GM21360 (cell line): Measurements from ENCODE around the gene FRMPD4.
"Not testable (repeated sequence)": the region's sequence is repeated elsewhere in the genome, so short reads cannot be mapped to it uniquely, and the experiment has no call there.

Experiments
- ATAC-seq: cut with Tn5 transposase; IDR thresholded peaks from one replicate; pipeline ENCODE4 v1.9.1; 2021; ENCODE audit warnings: mild to moderate bottlenecking, moderate library complexity; ENCODE audit not compliant: unreplicated experiment

Gene FRMPD4

DNA sequence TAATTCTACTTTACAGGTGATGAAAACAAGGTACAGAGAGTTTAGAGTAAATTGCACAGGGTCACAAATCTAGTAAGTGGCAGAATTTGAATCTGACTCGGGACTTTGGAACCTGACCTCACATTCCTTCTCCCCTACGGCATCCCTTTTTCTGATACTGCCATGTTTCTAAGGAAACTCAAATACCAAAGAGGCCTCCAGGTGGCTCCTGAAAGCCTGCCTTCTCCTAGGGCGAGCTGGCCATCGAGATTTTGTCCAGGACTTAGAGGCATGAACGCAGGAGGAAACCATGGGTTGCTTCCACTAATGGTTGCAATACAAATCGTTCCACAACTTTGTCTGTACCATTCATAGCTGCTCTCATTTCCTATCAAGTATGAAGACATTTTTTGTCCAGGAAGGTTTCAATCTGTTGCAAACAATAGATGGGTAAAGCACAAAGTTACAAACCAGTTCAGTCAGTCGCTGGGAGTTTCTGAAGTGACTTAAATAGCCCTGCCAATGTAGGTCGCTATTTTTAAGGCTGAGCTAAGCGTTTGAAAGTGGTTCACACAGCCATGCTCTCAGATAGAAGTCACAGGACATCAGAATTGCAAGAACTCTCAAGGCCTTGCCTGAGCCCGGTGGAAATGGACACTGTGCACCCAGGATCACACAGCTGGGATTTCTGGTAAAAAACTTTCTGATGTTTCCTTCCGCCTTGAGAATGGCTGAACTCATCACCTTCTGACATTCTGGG is 356.3 kb downstream of the FRMPD4 start:
- no peak for ATAC-seq

DNA sequence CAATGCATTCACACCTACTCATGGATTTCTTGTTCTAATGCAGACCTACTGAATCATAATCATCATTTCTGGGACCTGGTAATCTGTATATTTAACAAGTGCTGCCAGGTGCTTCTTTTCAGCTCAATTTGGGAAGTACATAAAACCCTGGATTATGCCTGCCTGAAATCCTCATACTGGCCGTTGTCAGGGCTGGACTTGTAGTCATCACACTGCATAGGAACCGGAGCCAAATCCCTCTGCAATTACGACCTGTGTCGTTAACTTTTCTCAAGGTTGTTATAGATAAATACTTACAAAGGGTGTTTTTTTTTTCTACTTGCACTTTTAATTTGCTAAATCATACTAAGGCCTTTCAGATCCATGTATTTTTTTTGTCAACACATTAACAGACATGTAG is 358.1 kb downstream of the FRMPD4 start:
- no peak for ATAC-seq

DNA sequence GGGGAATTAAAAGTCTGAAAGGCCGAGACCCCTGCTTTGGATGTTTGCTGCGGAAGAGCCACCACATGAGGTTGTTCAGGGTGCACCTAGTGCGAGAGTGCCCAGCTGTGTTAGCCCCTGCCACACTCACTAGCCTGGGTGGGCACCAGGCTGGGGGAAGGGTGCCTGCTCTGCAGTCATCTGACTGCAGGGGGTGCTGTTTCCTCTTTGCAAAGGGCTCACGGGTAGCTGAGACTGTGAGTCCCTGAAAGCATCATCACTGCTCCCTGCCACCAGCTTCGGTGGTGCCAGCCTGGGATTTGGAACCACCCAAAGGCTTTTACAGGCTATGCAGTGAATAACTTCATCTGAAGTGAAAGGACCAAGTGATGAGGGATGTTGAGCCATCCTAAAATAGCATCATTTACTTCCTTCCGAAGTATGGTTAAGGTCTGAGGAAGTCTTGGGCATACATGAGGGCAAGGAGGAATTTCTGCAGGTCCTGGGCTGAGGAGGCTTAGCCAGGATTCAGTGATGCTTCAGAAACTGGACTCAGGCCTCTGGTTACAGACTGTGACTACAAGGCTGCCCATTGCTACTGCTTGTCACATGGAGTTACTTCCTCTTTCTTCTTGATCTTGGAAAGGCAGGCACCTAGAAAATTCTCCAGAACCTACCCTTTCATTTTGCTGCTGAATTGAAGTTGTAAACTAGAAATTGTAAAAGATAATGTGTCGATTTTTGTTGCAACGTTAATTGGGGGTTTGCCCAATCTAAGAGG is 359.7 kb downstream of the FRMPD4 start:
- ATAC-seq = peak; percentile 64

DNA sequence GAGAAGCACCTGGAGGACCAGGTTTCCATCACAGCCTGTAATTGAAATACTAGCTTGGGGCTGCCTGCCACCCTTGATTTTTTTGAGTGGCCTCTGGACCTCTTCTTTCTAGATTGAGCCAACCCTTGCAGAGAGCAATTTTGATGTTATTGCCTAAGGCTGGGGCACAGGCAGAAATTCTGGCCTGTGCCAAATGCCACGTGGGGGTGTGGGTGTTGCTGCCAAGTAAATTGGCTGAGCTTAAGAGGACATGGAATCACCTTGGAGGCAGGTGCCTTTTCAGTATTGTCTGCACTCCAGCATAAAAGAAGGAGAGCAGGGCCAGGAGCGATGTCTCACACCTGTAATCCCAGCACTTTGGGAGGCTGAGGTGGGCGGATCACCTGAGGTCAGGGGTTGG is 366.9 kb downstream of the FRMPD4 start:
- ATAC-seq = no peak

DNA sequence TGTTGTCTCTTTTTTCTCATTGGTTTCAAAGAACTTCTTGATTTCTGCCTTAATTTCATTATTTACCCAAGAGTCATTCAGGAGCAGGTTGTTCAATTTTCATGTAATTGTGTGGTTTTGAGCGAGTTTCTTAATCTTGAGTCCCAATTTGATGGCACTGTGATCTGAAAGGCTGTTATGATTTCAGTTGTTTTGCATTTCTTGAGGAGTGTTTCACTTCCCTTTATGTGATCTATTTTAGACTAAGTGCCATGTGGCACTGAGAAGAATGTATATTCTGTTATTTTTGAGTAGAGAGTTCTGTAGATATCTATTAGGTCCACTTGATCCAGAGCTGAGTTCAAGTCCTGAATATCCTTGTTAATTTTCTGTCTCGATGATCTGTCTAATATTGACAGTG is 377.1 kb downstream of the FRMPD4 start:
- peak; percentile 99 for ATAC-seq

DNA sequence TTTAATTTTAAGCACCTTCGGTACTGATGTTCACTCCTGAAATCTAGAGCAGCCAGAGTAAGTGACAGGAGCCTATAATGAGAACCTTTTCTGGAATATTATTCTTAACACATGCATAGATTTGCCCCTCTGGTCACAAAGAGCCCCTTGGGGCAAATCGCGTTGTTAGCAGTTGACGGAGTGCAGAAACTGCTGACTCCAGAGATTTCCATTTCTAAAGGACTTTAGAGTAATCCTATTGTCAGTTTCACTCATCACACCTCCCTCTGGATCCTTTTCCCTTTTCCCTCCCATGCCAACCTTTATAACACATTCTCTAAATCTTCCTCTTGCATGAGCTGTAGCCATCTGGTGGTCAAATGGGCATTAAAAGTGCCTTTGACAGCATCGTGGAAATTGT is 388.0 kb downstream of the FRMPD4 start:
- ATAC-seq = no peak

DNA sequence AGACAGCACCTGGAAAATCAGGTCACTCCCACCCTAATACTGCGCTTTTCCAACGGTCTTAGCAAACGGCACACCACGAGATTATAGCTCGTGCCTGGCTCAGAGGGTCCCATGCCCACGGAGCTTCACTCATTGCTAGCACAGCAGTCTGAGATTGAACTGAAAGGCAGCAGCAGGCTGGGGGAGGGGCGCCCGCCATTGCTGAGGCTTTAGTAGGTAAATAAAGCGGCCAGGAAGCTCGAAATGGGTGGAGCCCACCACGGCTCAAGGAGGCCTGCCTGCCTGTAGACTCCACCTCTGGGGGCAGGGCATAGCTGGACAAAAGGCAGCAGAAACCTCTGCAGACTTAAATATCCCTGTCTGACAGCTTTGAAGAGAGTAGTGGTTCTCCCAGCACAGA is 399.8 kb downstream of the FRMPD4 start:
- ATAC-seq = not testable (repeated sequence)

DNA sequence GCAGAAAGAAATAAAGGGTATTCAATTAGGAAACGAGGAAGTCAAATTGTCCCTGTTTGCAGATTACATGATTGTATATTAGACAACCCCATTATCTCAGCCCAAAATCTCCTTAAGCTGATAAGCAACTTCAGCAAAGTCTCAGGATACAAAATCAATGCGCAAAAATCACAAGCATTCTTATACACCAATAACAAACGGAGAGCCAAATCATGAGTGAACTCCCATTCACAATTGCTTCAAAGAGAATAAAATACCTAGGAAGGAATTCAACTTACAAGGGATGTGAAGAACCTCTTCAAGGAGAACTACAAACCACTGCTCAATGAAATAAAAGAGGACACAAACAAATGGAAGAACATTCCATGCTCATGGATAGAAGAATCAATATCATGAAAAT is 404.0 kb downstream of the FRMPD4 start:
- ATAC-seq = not testable (repeated sequence)

DNA sequence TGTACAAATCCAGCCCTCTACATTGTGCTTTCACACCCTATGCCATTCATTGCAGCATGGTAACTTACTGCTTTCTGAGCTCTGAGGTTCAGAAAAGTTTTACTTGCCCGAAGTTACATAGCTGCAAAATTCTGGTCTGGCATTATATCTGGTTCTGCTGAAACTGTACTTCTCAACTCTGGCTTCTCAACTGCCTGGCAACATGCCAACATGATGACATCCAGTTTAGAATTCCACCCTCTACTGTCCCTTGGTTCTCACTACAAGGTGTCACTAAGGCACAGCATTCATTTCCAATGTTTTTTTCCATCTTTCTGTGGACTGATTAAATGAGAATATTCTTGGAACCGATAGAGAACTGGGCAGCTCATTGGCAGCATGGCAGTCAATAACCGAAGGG is 410.1 kb downstream of the FRMPD4 start:
- no peak for ATAC-seq

DNA sequence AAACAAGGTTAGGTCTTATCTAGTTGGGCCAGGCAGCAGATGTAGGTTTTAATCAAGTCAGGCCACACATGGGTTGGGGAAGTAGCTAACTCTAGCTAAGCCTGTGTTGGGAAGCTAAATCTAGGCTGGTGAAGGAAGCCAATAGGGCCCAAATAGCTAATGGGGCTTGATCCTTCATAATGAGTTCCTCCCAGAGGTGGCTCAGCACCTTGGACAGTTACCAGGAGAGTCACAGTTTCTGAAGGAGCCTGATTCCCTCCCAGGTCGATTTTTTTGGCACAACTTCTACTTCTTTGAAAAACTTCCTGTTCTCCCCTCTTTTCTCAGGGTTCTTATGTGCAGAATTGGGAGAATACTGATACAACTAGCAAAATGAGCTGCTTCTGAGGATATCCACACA is 410.5 kb downstream of the FRMPD4 start:
- no peak for ATAC-seq

DNA sequence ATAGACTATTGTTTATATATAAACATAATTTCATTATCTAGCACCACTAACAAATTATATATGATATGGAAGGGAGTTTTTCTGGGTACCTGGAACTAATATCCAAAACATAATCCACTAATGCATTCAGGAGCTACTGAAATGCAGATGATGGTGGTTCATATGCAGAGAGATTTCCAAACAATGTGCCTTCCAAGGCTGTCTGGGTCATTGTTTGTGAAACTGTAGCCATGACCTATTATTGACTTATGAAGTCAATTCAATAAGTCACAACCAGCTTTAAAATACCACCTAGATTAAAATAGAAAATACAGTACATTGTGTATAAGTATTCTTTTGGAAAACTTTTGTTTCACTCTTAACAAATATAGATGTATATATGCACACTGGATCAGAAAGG is 415.9 kb downstream of the FRMPD4 start:
- ATAC-seq = no peak

DNA sequence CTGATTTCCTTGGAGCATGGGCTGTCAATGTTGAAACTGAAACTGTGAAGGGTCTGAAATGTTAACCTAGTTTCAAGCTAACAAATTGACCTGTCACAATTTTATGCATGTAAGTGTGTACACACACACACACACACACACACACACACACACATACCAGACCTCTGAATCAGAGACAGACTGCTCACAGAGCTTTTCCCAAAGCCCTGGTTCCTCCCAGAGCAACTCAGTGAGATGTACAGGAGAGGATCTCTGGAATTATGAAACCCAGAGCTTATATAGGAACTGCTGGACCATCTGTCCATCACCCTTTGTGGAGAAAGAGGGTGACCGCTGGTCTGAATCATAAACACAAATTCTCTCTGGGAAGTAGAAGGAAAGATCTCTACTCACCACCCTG is 424.8 kb downstream of the FRMPD4 start:
- no peak for ATAC-seq

DNA sequence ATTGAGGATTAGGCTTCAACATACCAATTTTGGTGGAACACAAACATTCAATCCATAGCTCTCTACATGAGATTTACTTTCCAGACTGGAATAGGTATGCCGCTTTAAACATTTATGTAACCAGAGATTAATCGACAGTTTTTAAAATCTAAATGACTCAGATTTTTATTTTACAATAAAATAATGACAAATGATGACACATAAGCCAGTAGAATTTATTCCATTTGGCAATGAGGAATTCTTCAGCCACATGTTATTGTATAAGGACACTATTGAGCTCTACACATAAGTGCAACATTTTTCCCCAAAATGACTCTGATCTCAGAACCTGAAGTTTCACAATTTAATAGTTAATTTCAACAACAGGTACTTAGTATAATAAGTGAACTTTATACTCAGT is 425.9 kb downstream of the FRMPD4 start:
- ATAC-seq = no peak

DNA sequence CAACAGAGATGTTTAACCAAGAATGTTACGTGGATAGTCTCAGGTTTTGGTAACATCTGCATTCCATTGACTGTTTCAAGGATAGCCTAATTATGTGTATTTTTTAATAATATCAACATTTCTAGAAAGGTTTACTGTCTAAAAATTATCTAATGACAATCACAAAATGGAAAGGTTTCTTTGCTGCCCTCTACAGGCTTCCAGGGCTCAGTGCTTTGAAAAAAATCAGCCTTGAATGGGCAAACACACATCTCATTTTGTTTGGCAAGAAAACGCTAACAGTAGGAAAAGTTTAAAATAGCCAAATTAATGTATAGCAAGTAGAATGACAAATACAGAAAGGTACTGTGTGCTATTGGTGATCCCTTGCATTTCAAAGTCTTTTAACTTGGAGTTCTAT is 429.6 kb downstream of the FRMPD4 start:
- ATAC-seq = no peak

DNA sequence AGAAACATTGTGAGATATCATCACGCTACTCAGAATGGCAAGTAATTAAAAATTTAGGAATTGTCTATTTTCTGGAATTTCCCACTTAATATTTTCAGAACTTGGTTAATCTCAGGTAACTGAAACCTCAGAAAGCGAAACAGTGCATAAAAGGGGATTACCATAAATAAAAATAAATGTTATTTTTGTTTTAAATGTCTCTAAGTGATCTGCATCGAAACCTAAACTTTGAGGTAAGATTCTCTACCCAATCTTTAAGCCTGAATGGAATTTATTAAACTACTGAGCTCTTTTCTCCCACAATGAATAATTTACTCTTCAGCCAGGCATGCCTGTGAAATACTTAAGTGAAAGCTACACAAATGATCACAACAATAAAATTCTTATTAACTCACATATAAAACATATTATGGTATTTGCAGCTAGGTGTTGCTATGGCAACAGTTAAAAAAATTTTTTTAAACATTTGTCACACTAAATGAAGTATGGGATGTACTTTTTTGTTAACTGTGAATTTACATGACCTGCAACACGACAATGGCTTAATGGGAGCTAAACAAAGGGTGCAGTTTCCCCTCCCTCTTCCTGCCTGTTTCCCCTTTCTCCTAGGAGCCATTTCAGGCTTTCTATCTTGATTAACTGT is 432.7 kb downstream of the FRMPD4 start:
- no peak for ATAC-seq

DNA sequence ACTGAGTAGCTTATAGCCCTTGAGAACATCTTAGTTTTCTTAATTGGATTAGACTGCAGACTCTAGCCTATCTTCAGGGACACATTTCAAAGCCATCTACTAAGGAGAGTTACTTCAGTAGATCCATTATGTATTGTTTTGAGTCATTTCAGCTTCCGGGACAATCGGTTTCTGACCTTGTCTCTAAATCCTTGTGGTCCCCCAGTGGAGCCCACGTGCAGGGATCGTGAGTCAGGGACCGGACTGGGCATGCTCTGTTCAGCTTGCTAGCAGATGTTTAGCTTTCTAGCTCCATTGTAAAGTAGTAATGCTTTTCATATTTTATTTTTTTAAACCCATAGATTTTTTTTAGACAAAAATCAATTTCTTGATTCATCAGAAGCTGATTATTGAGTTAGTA is 441.0 kb downstream of the FRMPD4 start:
- ATAC-seq = no peak

DNA sequence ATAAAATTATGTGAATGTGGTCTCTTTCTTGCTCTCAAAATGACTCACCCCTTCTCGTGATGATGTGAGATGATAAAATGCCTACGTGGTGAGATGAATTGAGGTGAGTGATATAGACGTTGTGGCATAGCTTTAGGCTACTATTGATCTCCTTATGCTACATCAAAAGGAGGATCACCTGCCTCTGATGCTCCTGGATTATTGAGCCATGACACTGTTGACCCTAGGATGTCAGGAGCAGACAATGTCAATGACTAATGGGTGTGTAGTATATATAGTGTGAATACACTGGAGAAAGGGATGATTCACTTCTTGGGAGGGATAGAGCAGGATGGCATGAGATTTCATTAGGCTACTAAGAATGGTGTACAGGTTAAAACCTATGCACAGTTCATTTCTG is 442.3 kb downstream of the FRMPD4 start:
- ATAC-seq = no peak

DNA sequence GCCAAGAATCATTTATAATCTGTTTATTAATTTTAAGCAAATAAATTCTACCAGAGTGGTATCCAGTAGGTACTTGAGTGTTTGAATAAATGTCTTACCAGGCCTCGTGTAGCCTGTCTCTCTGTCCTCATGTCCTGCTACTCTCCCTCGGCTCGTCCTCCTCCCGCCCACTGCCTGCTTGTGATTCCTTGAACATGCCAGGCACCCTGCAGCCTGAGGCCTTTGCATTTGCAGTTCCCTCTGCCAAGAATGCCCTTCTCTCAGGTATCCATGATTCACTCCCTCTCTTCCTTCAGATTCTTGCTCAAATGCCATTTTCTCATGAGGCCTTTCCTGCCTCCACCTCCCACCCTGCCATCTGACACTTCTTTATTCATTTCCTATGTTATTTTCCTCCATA is 443.3 kb downstream of the FRMPD4 start:
- ATAC-seq = no peak

DNA sequence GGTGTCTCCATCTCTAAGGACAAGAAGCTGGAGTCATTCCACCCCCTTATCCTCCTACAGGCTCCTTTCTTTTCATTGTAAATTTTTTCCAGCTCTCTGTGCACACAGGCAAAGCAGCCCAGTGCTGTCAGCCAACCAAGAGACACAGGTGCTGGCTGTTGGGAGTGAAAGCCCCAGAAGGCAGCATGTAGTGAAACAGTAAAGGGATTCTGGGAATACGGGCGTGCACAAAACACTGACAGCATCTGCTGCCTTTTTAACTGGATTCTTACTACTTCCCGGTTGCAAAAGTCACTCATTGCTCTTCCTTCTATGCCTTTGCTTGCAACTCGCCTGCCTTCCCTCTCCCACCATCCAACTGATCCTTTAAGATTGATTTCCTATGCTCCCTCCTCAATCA is 444.4 kb downstream of the FRMPD4 start:
- ATAC-seq = no peak

DNA sequence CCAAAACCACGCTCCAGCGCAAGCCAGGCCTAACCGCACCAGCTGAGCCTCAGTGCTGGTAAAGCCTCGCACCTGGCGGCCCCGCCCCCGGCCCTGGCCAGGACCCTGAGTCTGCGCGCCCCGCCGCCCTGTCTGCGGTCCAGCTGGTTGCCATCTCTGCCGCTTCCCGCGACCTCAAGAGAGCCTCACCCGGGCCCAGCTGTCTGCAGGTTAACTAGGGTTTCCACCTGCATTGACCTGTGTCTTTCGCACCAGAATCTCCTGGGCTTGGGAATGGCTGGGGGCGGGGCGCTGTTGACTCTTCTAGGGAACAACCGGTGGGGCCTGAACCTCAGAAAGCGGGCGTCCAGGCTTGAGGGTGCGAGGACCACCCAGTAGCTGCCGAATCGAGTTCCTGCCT is 445.3 kb downstream of the FRMPD4 start:
- ATAC-seq = no peak

DNA sequence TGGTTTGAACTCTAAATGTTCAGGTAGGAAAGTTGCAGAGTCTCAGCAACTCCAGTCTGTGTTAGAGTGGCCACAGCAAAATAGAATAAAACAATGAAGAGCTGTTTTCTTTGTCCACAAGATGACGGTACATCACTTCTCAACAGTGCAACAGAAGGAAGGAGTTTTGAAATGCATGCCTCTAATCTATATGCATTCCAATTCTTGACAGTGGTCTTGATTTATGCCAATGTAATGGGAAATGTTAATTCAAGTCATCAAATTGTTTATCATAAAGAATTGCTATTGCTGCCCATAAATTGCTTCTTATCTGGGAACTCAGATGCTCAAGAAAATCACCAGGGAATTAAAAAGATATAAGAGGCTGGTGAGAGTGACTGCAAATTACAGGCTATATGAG is 457.4 kb downstream of the FRMPD4 start:
- ATAC-seq = no peak

DNA sequence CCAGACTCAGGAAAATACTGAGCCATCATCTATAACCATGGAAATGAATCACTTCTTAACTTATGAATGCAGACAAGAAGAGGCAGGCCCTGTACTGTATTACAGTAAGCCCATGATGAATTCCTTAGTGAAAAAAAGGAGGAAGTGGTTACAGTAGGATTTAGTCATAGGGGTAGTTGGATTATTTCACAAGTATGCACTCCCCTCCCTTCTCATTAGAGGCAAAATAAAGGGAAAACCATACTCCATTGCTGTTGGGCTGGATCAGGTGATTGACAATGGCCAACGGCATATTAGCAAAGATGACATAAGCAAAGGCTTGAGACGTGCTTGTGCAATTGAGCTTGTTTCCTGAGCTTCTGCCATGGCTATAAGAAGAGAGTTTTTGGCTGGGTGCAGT is 471.8 kb downstream of the FRMPD4 start:
- no peak for ATAC-seq
